GM21723 (cell line): ENCODE measurements around the gene COL10A1.
"Not testable (repeated sequence)": the region's sequence is repeated elsewhere in the genome, so short reads cannot be mapped to it uniquely, and the experiment has no call there.

Source experiments
- ATAC-seq: cut with Tn5 transposase; IDR thresholded peaks from one replicate; pipeline ENCODE4 v1.9.1; 2021; ENCODE audit warnings: mild to moderate bottlenecking, moderate library complexity; ENCODE audit not compliant: unreplicated experiment

The COL10A1 gene

GRCh38 chr6:116127771-116128493, 2.0 kb upstream of the COL10A1 start:
- ATAC-seq: no peak

- ATAC-seq: no peak
Measured at GRCh38 chr6:116120430-116120829, 5.5 kb downstream of the COL10A1 start.

DNA sequence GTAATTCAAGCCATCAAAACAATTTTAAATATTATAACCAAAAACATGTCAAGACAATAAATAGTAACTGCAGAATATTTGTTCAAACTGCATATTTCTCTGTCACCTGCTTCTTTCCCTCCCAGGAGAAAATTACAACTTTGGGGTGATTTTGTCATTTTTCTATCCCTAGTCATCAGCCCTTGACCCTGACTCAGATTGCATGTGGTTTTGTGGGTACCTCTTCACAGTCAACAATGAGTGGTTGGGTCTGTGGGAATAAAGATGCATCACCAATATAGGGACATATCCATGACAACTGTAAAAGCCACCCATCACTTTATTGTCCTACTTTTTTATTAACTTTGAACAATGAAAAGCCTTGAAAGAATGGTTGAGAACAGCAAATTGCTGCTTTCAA, 7.3 kb downstream of the COL10A1 start:
- ATAC-seq: no peak

- no peak for ATAC-seq
Measured at GRCh38 chr6:116115781-116116180, 10.2 kb downstream of the COL10A1 start.

DNA sequence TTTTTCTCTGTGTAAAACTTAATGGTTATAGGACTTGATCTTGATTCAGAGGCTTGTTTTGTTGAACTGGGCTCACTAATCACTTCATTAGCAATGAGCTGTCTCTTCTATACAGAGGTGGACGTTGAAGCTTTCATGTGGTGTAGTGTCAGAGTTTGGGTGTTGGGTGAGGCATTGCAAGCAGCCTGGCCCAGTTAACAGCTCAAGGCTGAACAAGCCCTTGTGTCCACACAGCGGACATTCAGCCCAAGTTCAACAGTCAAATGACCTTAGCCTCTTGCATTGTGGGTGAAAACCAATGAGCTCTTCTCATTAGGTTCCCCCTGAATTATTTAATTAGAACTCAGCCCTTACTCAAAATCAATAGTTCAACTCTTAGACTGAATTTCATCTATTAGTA, 12.5 kb downstream of the COL10A1 start:
- ATAC-seq: no peak

DNA sequence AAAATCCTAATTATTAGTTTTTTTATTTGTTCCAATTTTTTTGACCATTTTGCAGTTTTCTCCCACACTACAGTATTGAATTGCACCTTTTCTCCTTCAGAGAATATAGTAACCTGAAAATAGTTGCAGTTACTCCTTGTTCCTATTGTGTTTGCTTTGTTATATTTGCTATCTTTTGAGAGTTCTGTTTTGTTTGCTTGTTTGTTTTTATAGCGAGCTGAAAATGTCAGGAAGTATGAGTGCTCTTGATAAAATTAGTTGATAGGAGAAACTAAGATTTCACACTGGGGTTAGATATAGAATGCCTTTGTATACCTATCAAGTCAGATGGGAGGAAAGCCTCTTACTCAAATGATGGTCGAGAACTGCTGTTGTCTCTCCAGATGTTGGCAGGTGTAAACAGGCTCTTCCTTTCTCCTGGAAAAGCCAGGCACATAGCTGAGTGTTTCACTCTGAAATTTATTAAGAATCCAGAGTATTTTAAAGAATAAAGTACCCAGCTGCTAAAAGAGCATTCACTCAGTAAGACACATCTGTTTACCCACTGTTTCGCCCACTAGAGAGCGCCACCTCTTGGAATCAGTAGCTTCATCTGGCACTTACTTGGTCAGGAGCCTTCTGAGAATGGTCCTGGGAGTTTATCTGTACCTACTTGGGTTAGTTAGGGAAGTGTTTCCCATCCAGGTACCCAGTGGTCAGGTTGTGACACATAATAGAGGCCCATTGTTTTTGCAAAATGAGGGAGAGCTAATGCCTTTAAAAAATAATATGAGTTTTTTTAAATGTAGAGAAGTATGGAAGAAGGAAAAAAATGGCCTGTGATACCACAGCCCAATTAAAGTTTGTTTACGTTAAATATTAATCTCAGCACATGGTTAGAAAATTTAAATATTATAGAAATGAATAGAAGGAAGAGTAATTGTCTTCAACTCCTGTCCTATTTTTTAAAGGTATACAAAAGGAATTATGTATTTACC, 14.1 kb downstream of the COL10A1 start:
- peak; percentile 80 for ATAC-seq

DNA sequence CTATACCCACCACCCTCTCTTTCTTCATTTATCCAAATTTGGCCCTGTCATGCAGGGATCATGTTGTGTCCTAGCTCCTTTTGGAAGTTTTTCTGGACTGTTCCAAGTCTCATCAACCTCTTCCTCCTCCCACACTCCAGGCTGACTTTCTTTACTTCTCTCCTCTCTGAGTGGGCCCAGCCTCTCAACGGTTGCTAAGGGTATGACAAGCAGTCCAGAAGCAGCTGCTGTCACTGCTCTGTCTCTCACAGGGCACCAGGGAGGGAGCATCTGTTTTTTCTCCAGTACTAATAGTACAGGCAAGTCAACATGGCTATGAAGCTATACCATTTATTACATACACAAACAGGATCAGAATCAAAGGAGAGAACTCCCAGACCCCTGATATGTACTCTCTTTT, 17.1 kb downstream of the COL10A1 start:
- ATAC-seq: no peak

GRCh38 chr6:116106146-116106545, 19.8 kb downstream of the COL10A1 start:
- no peak for ATAC-seq

- ATAC-seq: no peak
Measured at GRCh38 chr6:116105247-116105646, 20.7 kb downstream of the COL10A1 start.

- no peak for ATAC-seq
Measured at GRCh38 chr6:116104636-116105035, 21.3 kb downstream of the COL10A1 start.

- no peak for ATAC-seq
Measured at GRCh38 chr6:116102873-116103272, 23.1 kb downstream of the COL10A1 start.

DNA sequence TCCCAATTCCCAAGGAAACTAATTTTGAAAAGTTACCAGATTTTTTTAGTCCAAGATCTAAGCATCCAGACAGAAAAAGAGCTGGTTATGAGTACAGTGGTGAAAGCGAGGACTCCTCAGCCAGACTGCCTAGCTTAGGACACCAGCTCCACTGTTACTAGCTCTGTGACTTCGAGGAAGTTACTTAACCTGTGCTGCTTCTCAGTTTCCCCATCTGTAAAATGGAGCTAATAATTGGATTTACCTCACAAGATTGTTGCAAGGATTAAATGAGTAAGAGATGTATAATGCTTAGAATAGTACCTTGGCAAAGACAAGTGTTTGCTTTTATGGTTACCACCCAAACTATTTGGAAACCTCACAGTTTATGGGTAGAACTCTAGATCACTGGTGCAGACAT, 24.1 kb downstream of the COL10A1 start:
- no peak for ATAC-seq

- no peak for ATAC-seq
Measured at GRCh38 chr6:116101302-116101718, 24.6 kb downstream of the COL10A1 start.

DNA sequence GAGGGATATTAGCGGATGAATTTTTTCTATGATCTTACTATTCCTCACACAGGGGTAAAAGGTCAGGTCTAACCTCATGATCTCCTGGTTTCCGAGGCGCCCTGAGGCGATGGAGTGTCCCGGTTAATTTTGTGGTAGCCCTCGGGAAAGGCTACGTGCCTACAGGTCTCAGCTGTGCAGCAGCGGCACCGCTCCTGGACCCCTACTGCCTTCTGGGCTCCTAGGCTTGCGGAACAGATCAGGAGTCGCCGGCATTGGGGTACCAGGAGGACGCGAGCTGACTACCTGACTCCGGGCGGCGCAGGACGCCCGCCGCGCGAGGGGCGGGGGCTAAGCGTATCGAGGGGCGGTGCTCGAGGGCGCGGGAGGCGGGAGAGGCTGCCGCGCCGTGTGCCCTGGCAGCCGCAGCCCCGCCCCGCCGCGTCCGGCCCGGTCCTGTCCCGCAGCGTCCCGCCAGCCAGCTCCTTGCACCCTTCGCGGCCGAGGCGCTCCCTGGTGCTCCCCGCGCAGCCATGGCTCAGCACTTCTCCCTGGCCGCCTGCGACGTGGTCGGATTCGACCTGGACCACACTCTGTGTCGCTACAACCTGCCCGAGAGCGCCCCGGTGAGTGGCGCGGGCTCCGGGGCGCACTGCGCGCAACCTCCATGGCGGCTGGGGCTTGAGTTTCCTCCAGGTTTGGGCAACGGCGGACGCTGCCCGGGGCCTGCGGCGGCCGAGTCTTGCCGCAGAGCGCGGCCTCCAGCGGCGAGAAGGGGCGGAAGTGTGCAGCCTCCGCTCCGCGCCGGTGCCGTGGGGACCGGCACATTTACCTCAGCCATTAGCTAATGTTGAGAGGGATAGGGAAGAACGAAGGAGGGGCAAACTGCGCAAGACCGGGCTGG, 25.3 kb downstream of the COL10A1 start, which contains the start of gene NT5DC1:
TSS of gene NT5DC1 (plus strand) at position 435 of the 883 bp plus-strand sequence. CDS start at position 513, 78 bp downstream.
- ATAC-seq: peak; percentile 88

DNA sequence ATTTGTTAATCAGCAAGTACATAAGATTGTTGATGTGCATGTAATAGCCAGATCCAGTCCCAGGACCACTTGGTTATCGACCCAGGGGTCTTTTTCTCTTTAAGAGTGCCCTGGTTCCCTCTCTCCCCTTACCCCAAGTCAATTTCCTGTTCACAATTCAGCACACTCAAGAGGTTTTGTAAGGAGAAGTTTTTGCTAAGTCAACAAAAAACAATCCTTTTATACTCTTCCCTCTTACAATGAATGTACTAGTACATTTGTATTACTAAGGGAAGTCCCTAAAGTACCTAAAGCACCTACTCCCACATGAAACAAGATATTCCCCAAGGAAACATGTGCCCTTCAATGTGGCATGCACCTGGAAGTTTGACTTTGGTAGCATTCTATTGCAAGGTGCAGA, 26.9 kb downstream of the COL10A1 start:
- no peak for ATAC-seq

DNA sequence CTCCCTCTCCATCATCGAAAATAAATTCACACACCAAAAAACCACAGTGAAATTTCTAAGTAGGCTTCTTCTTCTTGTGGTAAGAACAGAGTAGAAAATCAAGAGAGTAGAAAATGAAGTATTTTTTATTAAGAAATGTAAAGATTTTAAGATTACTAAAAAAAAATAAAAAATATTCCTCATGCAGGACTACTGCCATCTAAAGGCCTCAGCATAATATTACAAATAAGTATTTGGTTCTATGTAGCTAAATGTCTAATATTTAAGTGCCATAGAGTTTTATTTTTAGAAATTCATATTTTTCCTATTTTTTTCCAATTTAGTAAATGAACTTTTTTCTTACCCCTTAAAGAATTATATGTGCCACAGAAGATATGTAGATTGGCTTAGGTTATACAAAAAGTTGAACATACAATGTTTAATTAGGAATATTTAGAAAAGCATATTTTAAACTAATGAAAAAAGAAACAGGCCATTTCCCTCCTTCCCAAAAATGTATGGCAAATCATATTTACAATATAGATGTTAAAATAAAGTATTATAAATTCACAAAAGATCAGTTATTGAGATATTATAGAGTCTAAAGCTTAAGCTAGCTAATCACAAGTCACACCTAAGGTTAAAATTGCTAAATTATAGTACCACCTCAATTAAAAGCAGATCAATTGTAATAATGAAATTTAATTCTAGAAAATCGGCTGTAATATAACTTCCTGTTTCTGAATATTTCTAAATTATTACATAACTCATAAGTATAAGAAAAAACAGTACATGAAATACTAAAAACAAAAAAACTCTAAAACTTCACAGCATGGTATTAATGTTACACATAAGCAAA, 28.7 kb downstream of the COL10A1 start:
- no peak for ATAC-seq

DNA sequence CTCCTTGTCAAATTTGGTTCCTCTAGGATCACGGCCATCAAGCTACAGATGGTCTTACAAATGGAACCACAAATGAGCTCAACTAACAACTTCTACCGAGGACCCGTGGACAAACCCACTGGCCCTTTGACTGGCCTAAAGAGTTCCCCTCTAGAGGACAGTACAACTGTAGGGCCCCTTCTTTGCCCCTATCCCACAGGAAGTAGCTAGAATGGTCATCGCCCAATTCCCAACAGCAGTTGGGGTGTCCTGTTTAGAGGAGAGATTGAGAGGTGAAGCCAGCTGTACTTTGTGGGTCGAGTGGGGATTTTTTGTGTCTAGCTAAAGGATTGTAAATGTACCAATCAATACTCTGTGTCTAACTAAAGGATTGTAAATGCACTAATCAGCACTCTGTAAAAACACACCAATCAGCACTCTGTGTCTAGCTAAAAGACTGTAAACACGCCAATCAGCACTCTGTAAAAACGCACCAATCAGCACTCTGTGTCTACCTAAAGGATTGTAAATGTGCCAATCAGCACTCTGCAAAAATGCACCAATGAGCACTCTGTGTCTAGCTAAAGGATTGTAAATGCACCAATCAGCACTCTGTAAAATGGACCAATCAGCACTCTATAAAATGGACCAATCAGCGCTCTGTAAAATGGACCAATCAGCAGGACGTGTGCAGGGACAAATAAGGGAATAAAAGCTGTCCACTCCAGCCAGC, 29.7 kb downstream of the COL10A1 start:
- ATAC-seq: not testable (repeated sequence)

DNA sequence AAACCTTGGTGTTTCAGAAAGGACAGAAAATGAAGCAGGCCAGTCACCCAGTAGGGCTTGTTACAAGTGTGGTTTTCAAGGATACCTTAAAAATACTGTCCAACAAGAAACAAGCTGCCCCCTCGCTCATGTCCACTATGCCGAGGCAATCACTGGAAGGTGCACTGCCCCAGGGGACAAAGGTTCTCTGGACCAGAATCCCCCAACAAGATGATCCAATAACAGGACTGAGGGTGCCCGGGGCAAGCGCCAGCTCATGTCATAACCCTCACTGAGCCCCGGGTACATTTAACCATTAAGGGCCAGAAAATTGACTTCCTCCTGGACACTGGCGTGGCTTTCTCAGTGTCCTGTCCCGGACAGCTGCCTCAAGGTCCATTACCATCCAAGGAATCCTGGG, 31.9 kb downstream of the COL10A1 start:
- ATAC-seq: no peak

DNA sequence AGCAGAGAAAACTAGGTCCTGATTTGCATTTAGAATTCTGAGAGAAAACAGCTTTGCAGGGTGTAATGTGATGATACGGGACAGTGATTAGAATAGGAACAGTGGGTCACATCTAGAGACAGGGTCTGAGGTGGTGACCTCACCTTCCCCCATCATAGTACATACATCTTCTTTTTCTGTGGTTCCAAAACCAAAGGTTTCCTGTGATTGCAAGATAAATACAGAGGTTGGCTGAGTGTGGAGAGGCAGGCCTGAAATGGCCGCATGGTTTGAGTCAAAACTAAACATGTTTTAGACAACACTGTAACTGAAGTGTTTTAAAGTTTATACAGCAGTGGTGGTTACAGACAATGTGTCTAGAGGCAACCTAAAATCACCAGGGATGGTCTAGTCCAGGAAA, 35.7 kb downstream of the COL10A1 start:
- peak; percentile 65 for ATAC-seq
